ENCODE data around the gene GBP7. TPM values are rescaled to one million over a fixed set of nuclear protein-coding genes. Genes with fewer than 3 reads are reported as not detected.
"Not testable (repeated sequence)": the region's sequence is repeated elsewhere in the genome, so short reads cannot be mapped to it uniquely, and the experiment has no call there.

Gene GBP7
- polyA plus RNA-seq (2013, experiment 1 of 2), result not detected
- polyA plus RNA-seq (2013, experiment 2 of 2), result not detected

- Histone ChIP-seq H3K27me3 (ENCODE audit: insufficient read depth, low read length) (no peaks in the 10 kb centered on the region), H3K4me1 (ENCODE audit: insufficient read depth, low read length) (no peaks in the 10 kb centered on the region), H3K36me3 (ENCODE audit: insufficient read depth, low read length) (no peaks in the 10 kb centered on the region)
Measured at GRCh38 chr1:89175601-89176256, at the start of gene GBP7. Gene GBP7 (minus strand): TSS chr1:89176003. CDS start chr1:89171935, 4,068 bp downstream.

GRCh38 chr1:89221341-89221740, 45.5 kb upstream of the GBP7 start:
- no peak overlapping the region for H3K4me3 ChIP-seq (ENCODE audit: low read length)
- WGBS, result 75% methylated on average over 1 of the region's 1 CpG

More at GRCh38 chr1:89175601-89176256, at the start of gene GBP7:
- Histone ChIP-seq H3K27ac (ENCODE audit: low read depth, low read length) (no peak within 1 kb of the TSS), H3K4me3 (ENCODE audit: low read length) (no peak within 1 kb of the TSS), H3K9ac (ENCODE audit: low read depth, low read length) (no peak within 1 kb of the TSS), H3K9me3 (ENCODE audit: insufficient read depth, low read depth, low read length) (no peaks in the 10 kb centered on the region)

GRCh38 chr1:89219851-89220250, 44.0 kb upstream of the GBP7 start:
- not testable (repeated sequence) for H3K9ac ChIP-seq (ENCODE audit: low read depth, low read length); H3K36me3 ChIP-seq (ENCODE audit: insufficient read depth, low read length); H3K27me3 ChIP-seq (ENCODE audit: insufficient read depth, low read length); H3K27ac ChIP-seq (ENCODE audit: low read depth, low read length); H3K4me3 ChIP-seq (ENCODE audit: low read length); H3K4me1 ChIP-seq (ENCODE audit: insufficient read depth, low read length)
- H3K9me3 ChIP-seq (ENCODE audit: insufficient read depth, low read depth, low read length), result peaks cover 16% of the 10 kb centered on the region; the same call in 1 of the 2 replicates

More at GRCh38 chr1:89221341-89221740, 45.5 kb upstream of the GBP7 start:
- Histone ChIP-seq H3K9ac (ENCODE audit: low read depth, low read length) (no peak overlapping the region), H3K36me3 (ENCODE audit: insufficient read depth, low read length) (no peaks in the 10 kb centered on the region), H3K4me1 (ENCODE audit: insufficient read depth, low read length) (no peaks in the 10 kb centered on the region), H3K27me3 (ENCODE audit: insufficient read depth, low read length) (no peaks in the 10 kb centered on the region), H3K9me3 (ENCODE audit: insufficient read depth, low read depth, low read length) (peaks cover 13% of the 10 kb centered on the region; the same call in 1 of the 2 replicates), H3K27ac (ENCODE audit: low read depth, low read length) (no peak overlapping the region)

GRCh38 chr1:89218941-89219340, 43.1 kb upstream of the GBP7 start:
- peaks cover 16% of the 10 kb centered on the region; the same call in 1 of the 2 replicates for H3K9me3 ChIP-seq (ENCODE audit: insufficient read depth, low read depth, low read length)
- not testable (repeated sequence) for H3K27me3 ChIP-seq (ENCODE audit: insufficient read depth, low read length); H3K27ac ChIP-seq (ENCODE audit: low read depth, low read length); H3K4me1 ChIP-seq (ENCODE audit: insufficient read depth, low read length); H3K36me3 ChIP-seq (ENCODE audit: insufficient read depth, low read length); H3K9ac ChIP-seq (ENCODE audit: low read depth, low read length); H3K4me3 ChIP-seq (ENCODE audit: low read length)
- 92% methylated on average over 3 of the region's 3 CpGs for WGBS

GRCh38 chr1:89213347-89213746, 37.5 kb upstream of the GBP7 start:
- no peak overlapping the region for H3K9ac ChIP-seq (ENCODE audit: low read depth, low read length)
- no peaks in the 10 kb centered on the region for H3K4me1 ChIP-seq (ENCODE audit: insufficient read depth, low read length)
- no peak overlapping the region for H3K27ac ChIP-seq (ENCODE audit: low read depth, low read length)
- H3K27me3 ChIP-seq (ENCODE audit: insufficient read depth, low read length), result no peaks in the 10 kb centered on the region
- H3K9me3 ChIP-seq (ENCODE audit: insufficient read depth, low read depth, low read length), result peaks cover 58% of the 10 kb centered on the region
- H3K4me3 ChIP-seq (ENCODE audit: low read length), result no peak overlapping the region
- H3K36me3 ChIP-seq (ENCODE audit: insufficient read depth, low read length), result no peaks in the 10 kb centered on the region
- 85% methylated on average over 1 of the region's 1 CpG for WGBS

GRCh38 chr1:89211035-89211634, 35.3 kb upstream of the GBP7 start:
- Histone ChIP-seq H3K36me3 (ENCODE audit: insufficient read depth, low read length) (no peaks in the 10 kb centered on the region), H3K27me3 (ENCODE audit: insufficient read depth, low read length) (no peaks in the 10 kb centered on the region), H3K4me3 (ENCODE audit: low read length) (no peak overlapping the region), H3K27ac (ENCODE audit: low read depth, low read length) (no peak overlapping the region), H3K9me3 (ENCODE audit: insufficient read depth, low read depth, low read length) (peaks cover 53% of the 10 kb centered on the region), H3K9ac (ENCODE audit: low read depth, low read length) (no peak overlapping the region), H3K4me1 (ENCODE audit: insufficient read depth, low read length) (no peaks in the 10 kb centered on the region)
- WGBS, result 75% methylated on average over 1 of the region's 1 CpG

GRCh38 chr1:89206373-89206772, 30.6 kb upstream of the GBP7 start:
- H3K36me3 ChIP-seq (ENCODE audit: insufficient read depth, low read length), result no peaks in the 10 kb centered on the region
- no peaks in the 10 kb centered on the region for H3K4me1 ChIP-seq (ENCODE audit: insufficient read depth, low read length)
- H3K27me3 ChIP-seq (ENCODE audit: insufficient read depth, low read length), result no peaks in the 10 kb centered on the region
- WGBS, result 97% methylated on average over 3 of the region's 3 CpGs
- H3K27ac ChIP-seq (ENCODE audit: low read depth, low read length), result no peak overlapping the region
- no peak overlapping the region for H3K9ac ChIP-seq (ENCODE audit: low read depth, low read length)
- peaks cover 44% of the 10 kb centered on the region for H3K9me3 ChIP-seq (ENCODE audit: insufficient read depth, low read depth, low read length)
- no peak overlapping the region for H3K4me3 ChIP-seq (ENCODE audit: low read length)

- no peaks in the 10 kb centered on the region for H3K27me3 ChIP-seq (ENCODE audit: insufficient read depth, low read length)
- H3K9ac ChIP-seq (ENCODE audit: low read depth, low read length), result no peak overlapping the region
- 91% methylated on average over 1 of the region's 1 CpG for WGBS
- no peaks in the 10 kb centered on the region for H3K4me1 ChIP-seq (ENCODE audit: insufficient read depth, low read length)
- H3K27ac ChIP-seq (ENCODE audit: low read depth, low read length), result no peak overlapping the region
- H3K9me3 ChIP-seq (ENCODE audit: insufficient read depth, low read depth, low read length), result peaks cover 19% of the 10 kb centered on the region
- H3K36me3 ChIP-seq (ENCODE audit: insufficient read depth, low read length), result no peaks in the 10 kb centered on the region
- H3K4me3 ChIP-seq (ENCODE audit: low read length), result no peak overlapping the region
Measured at GRCh38 chr1:89203166-89203565, 27.4 kb upstream of the GBP7 start.

- Histone ChIP-seq H3K27ac (ENCODE audit: low read depth, low read length) (no peak overlapping the region), H3K9ac (ENCODE audit: low read depth, low read length) (no peak overlapping the region), H3K36me3 (ENCODE audit: insufficient read depth, low read length) (no peaks in the 10 kb centered on the region), H3K4me1 (ENCODE audit: insufficient read depth, low read length) (no peaks in the 10 kb centered on the region), H3K27me3 (ENCODE audit: insufficient read depth, low read length) (no peaks in the 10 kb centered on the region), H3K9me3 (ENCODE audit: insufficient read depth, low read depth, low read length) (peaks cover 16% of the 10 kb centered on the region), H3K4me3 (ENCODE audit: low read length) (no peak overlapping the region)
- 95% methylated on average over 3 of the region's 4 CpGs for WGBS
Measured at GRCh38 chr1:89201106-89201794, 25.4 kb upstream of the GBP7 start.

GRCh38 chr1:89200663-89201062, 24.9 kb upstream of the GBP7 start:
- no peak overlapping the region for H3K4me3 ChIP-seq (ENCODE audit: low read length)
- 96% methylated on average over 2 of the region's 2 CpGs for WGBS
- H3K9me3 ChIP-seq (ENCODE audit: insufficient read depth, low read depth, low read length), result peaks cover 15% of the 10 kb centered on the region
- H3K36me3 ChIP-seq (ENCODE audit: insufficient read depth, low read length), result no peaks in the 10 kb centered on the region
- H3K27me3 ChIP-seq (ENCODE audit: insufficient read depth, low read length), result no peaks in the 10 kb centered on the region
- H3K9ac ChIP-seq (ENCODE audit: low read depth, low read length), result no peak overlapping the region
- no peak overlapping the region for H3K27ac ChIP-seq (ENCODE audit: low read depth, low read length)
- no peaks in the 10 kb centered on the region for H3K4me1 ChIP-seq (ENCODE audit: insufficient read depth, low read length)

- Histone ChIP-seq H3K36me3 (ENCODE audit: insufficient read depth, low read length) (no peaks in the 10 kb centered on the region), H3K4me1 (ENCODE audit: insufficient read depth, low read length) (no peaks in the 10 kb centered on the region), H3K4me3 (ENCODE audit: low read length) (no peak overlapping the region), H3K9ac (ENCODE audit: low read depth, low read length) (no peak overlapping the region), H3K27ac (ENCODE audit: low read depth, low read length) (no peak overlapping the region), H3K27me3 (ENCODE audit: insufficient read depth, low read length) (no peaks in the 10 kb centered on the region), H3K9me3 (ENCODE audit: insufficient read depth, low read depth, low read length) (peaks cover 4% of the 10 kb centered on the region; the same call in 1 of the 2 replicates)
- no CpG with 5 or more reads among the region's 1 CpG for WGBS
Measured at GRCh38 chr1:89199525-89200031, 23.8 kb upstream of the GBP7 start.

Data from HUES64 (cell line).